ENCODE measurements around the gene CHST3. TPM values are rescaled to one million over a fixed set of nuclear protein-coding genes. Genes with fewer than 3 reads are reported as not detected.

The CHST3 gene
- total RNA-seq, 1 experiment from 2014 or later: 6.1 TPM

- H3K27me3 Mint-ChIP-seq (ENCODE audit: low read depth): peaks cover 7% of the 10 kb centered on the region; the same call in 1 of the 2 replicates
- Histone ChIP-seq H3K18ac (ENCODE audit: insufficient read length, low read depth, low read length) (no peak overlapping the region), H2AFZ (ENCODE audit: low read length) (no peak overlapping the region), H2BK20ac (ENCODE audit: low read depth, low read length, poor library complexity, severe bottlenecking) (no peak overlapping the region), H3K23me2 (ENCODE audit: insufficient read length, low read depth, low read length, poor library complexity, severe bottlenecking) (no peaks in the 10 kb centered on the region), H3K4me2 (ENCODE audit: insufficient read depth, insufficient read length, low read length) (no peak overlapping the region), H3K14ac (ENCODE audit: insufficient read depth, low read length) (no peak overlapping the region), H3K9me3 (ENCODE audit: control insufficient read depth, low read depth, low read length) (no peaks in the 10 kb centered on the region), H3K9ac (ENCODE audit: extremely low read depth, insufficient read length, low read length) (no peak overlapping the region), H3K23ac (ENCODE audit: insufficient read length, low read depth, low read length) (no peak overlapping the region), H3K27me3 (ENCODE audit: insufficient read depth, low read length) (no peaks in the 10 kb centered on the region), H2BK5ac (ENCODE audit: insufficient read length, low read length) (no peak overlapping the region), H2BK12ac (ENCODE audit: insufficient read length, low read depth, low read length) (no peak overlapping the region), H3T11ph (ENCODE audit: low read length) (no peak overlapping the region), H4K20me1 (ENCODE audit: control insufficient read depth, insufficient read depth, insufficient read length) (no peaks in the 10 kb centered on the region), H2BK15ac (ENCODE audit: low read depth, low read length) (no peak overlapping the region), H4K91ac (ENCODE audit: insufficient read length, low read depth, low read length) (no peak overlapping the region), H4K8ac (replicated peaks; ENCODE audit: insufficient read length, low read depth, low read length) (no peak overlapping the region), H3K4ac (ENCODE audit: low read depth, low read length) (no peak overlapping the region), H4K5ac (ENCODE audit: insufficient read length, low read depth, low read length) (no peak overlapping the region), H3K27ac (ENCODE audit: insufficient read length, low read depth, low read length) (no peak overlapping the region), H2AK5ac (ENCODE audit: insufficient read length, low read length) (no peak overlapping the region), H2BK120ac (ENCODE audit: low read depth, low read length, poor library complexity, severe bottlenecking) (no peak overlapping the region), H3K79me2 (ENCODE audit: insufficient read depth, low read length) (no peaks in the 10 kb centered on the region), H3K56ac (ENCODE audit: insufficient read length, low read depth, low read length) (no peak overlapping the region), H3K79me1 (ENCODE audit: insufficient read depth, low read depth, low read length, poor library complexity, severe bottlenecking) (no peaks in the 10 kb centered on the region), H3K4me1 (ENCODE audit: insufficient read depth, low read length) (no peaks in the 10 kb centered on the region)
- peaks cover 9 to 16% of the 10 kb centered on the region in 2 experiments for H3K4me1 Mint-ChIP-seq
- H3K36me3 Mint-ChIP-seq (ENCODE audit: insufficient read depth in 1 of 3, low read depth in 3 of 3): no peaks in the 10 kb centered on the region
- no peak overlapping the region for H3K4me3 Mint-ChIP-seq
- no peak for DNase-seq
- no CpG with 5 or more reads among the region's 3 CpGs for WGBS (ENCODE audit: extremely low coverage, insufficient read length, low lambda C conversion rate)
- H3K27ac Mint-ChIP-seq: no peak overlapping the region
- no peak for TF ChIP-seq CTCF (conservative IDR thresholded peaks at IDR 0.05)
- no peaks in the 10 kb centered on the region; a peak in 1 of 5 replicates for H3K9me3 Mint-ChIP-seq
Observed at GRCh38 chr10:71924771-71925170, 39.4 kb upstream of the CHST3 start.

Measured in H9 (cell line).